SK-N-SH (cell line): ENCODE measurements around the gene CYP4B1. TPM values are rescaled to one million over a fixed set of nuclear protein-coding genes. Genes with fewer than 3 reads are reported as not detected.
"Not testable (repeated sequence)": the region's sequence is repeated elsewhere in the genome, so short reads cannot be mapped to it uniquely, and the experiment has no call there.

Experiments used
- CTCF ChIA-PET: fragments of 300-600, 350-600 bp; formaldehyde crosslinking; extraction: SDS; loops from one replicate; lab custom pipeline; 2021; lab: Yijun Ruan, JAX
- POLR2A ChIA-PET: fragments of 350-600 bp; sonication (Branson Sonifier 250); formaldehyde crosslinking; extraction: SDS; loops from one replicate; lab custom pipeline; 2020; ENCODE audit warnings: antibody characterized with exemption, inconsistent platforms; lab: Yijun Ruan, JAX
- DNase-seq: peaks from one replicate; pipeline ENCODE4 v3.0.0; 2012
- H2AFZ ChIP-seq: fragments of 200-600 bp; sonication (generic); 2 replicates; pipeline ENCODE4 v1.8.1; 2016; ENCODE audit warnings: antibody characterized with exemption, mild to moderate bottlenecking, low read depth
- H3F3A ChIP-seq: fragments of 200-600 bp; sonication (generic); replicated peaks from 2 replicates; pipeline ENCODE3; 2016; ENCODE audit warnings: antibody characterized with exemption, mild to moderate bottlenecking; ENCODE audit not compliant: insufficient read depth
- H3K27ac ChIP-seq, 2 experiments: fragments of 200-500 bp in 1 of 2; fragments of 200-600 bp in 1 of 2; sonication (Bioruptor generic) in 1 of 2; sonication (generic), shearing (Covaris generic) in 1 of 2; 2 replicates each; pipeline versions ENCODE4 v1.5.1 to v1.6.1; 2014 to 2016; ENCODE audit warnings: low read depth in 2 of 2, inconsistent platforms in 1 of 2, low read length in 1 of 2, mild to moderate bottlenecking in 1 of 2, mixed read lengths in 1 of 2
- H3K27me3 ChIP-seq: fragments of 200-600 bp; sonication (generic), shearing (Covaris generic); 2 replicates; pipeline ENCODE4 v1.6.1; 2016; ENCODE audit warnings: mixed run types; ENCODE audit not compliant: insufficient read depth
- H3K36me3 ChIP-seq, 2 experiments: fragments of 200-500 bp in 1 of 2; fragments of 200-600 bp in 1 of 2; sonication (Bioruptor generic) in 1 of 2; sonication (generic) in 1 of 2; replicated peaks in 1 of 2; 2 replicates each; pipeline versions ENCODE3 to v1.5.1; 2014 to 2016; ENCODE audit warnings: low read length in 1 of 2, mild to moderate bottlenecking in 1 of 2; ENCODE audit not compliant: insufficient read depth in 2 of 2, control insufficient read depth in 1 of 2
- H3K4me1 ChIP-seq, 2 experiments: fragments of 200-500 bp in 1 of 2; fragments of 200-600 bp in 1 of 2; sonication (Bioruptor generic) in 1 of 2; sonication (generic), shearing (Covaris generic) in 1 of 2; 2 replicates each; pipeline versions ENCODE4 v1.5.1 to v1.6.1; 2014 to 2016; ENCODE audit warnings: low read depth in 1 of 2, low read length in 1 of 2, mixed run types in 1 of 2; ENCODE audit not compliant: insufficient read depth in 2 of 2, control insufficient read depth in 1 of 2
- H3K4me2 ChIP-seq: fragments of 200-600 bp; sonication (generic), shearing (Covaris generic); 2 replicates; pipeline ENCODE4 v1.6.1; 2017; ENCODE audit warnings: mixed run types
- H3K4me3 ChIP-seq, 2 experiments: fragments of 200-500 bp in 1 of 2; fragments of 200-600 bp in 1 of 2; sonication (Bioruptor generic) in 1 of 2; sonication (generic), shearing (Covaris generic) in 1 of 2; 2 replicates each; pipeline versions ENCODE4 v1.5.1 to v1.8.1; 2014 to 2016; ENCODE audit warnings: low read depth in 2 of 2, inconsistent platforms in 1 of 2, low read length in 1 of 2, mild to moderate bottlenecking in 1 of 2, mixed read lengths in 1 of 2, moderate library complexity in 1 of 2
- H3K79me2 ChIP-seq: fragments of 200-600 bp; sonication (generic); 2 replicates; pipeline ENCODE4 v1.8.1; 2017; ENCODE audit warnings: mild to moderate bottlenecking; ENCODE audit not compliant: insufficient read depth
- H3K9ac ChIP-seq: fragments of 200-600 bp; sonication (generic); 2 replicates; pipeline ENCODE4 v1.6.1; 2017; ENCODE audit warnings: mixed run types
- H3K9me2 ChIP-seq: fragments of 200-600 bp; sonication (generic); 2 replicates; pipeline ENCODE4 v1.6.1; 2017; ENCODE audit warnings: mixed run types
- H3K9me3 ChIP-seq: fragments of 200-600 bp; sonication (generic); 2 replicates; pipeline ENCODE4 v1.6.1; 2017; ENCODE audit warnings: mixed run types, mild to moderate bottlenecking, moderate library complexity
- H4K20me1 ChIP-seq: fragments of 200-600 bp; sonication (generic); 2 replicates; pipeline ENCODE4 v1.6.1; 2017; ENCODE audit warnings: mild to moderate bottlenecking, mixed run types; ENCODE audit not compliant: insufficient read depth
- ELF1 ChIP-seq: IDR thresholded peaks from 2 replicates; pipeline ENCODE4 v1.4.0; 2012
- EZH2phosphoT487 ChIP-seq: fragments of 200-600 bp; sonication (generic); IDR thresholded peaks from 2 replicates; pipeline ENCODE4 v1.6.1; 2017; ENCODE audit warnings: low read depth, mixed run types, mild to moderate bottlenecking, antibody characterized with exemption, moderate library complexity, borderline replicate concordance
- FOSL2 ChIP-seq: IDR thresholded peaks from 2 replicates; pipeline ENCODE4 v1.4.0; 2012; ENCODE audit warnings: low read depth, mild to moderate bottlenecking, moderate library complexity, borderline replicate concordance
- FOXJ3 ChIP-seq: sonication (generic); formaldehyde crosslinking; IDR thresholded peaks from 2 replicates; pipeline ENCODE4 v1.5.1; 2020; ENCODE audit warnings: mild to moderate bottlenecking, missing genetic modification reagents
- FOXM1 ChIP-seq: IDR thresholded peaks from 2 replicates; pipeline ENCODE4 v1.4.0; 2012; ENCODE audit warnings: low read depth, mild to moderate bottlenecking
- IRF3 ChIP-seq: fragments of 150-350 bp; IDR thresholded peaks from 2 replicates; pipeline ENCODE4 v1.6.1; 2016; ENCODE audit warnings: mild to moderate bottlenecking, low read depth, low read length
- MXI1 ChIP-seq: IDR thresholded peaks from 2 replicates; pipeline ENCODE4 v1.6.1; 2012; ENCODE audit warnings: mild to moderate bottlenecking, low read depth, low read length, improper control_type of control experiment
- NFIC ChIP-seq: IDR thresholded peaks from 2 replicates; pipeline ENCODE4 v1.4.0; 2012; ENCODE audit warnings: borderline replicate concordance
- NRF1 ChIP-seq: IDR thresholded peaks from 2 replicates; pipeline ENCODE4 v1.6.1; 2012; ENCODE audit warnings: low read depth, mild to moderate bottlenecking, low read length
- PBX3 ChIP-seq: IDR thresholded peaks from 2 replicates; pipeline ENCODE4; 2012
- RCOR1 ChIP-seq: fragments of 150-350 bp; IDR thresholded peaks from 2 replicates; pipeline ENCODE4 v1.6.1; 2017; ENCODE audit warnings: antibody characterized with exemption, low read length
- REST ChIP-seq: IDR thresholded peaks from 2 replicates; pipeline ENCODE4 v1.6.1; 2012; ENCODE audit warnings: mild to moderate bottlenecking, low read depth, low read length, moderate library complexity
- RXRA ChIP-seq: IDR thresholded peaks from 2 replicates; pipeline ENCODE4 v1.4.0; 2012; ENCODE audit warnings: low read depth, mild to moderate bottlenecking, borderline replicate concordance
- SIN3A ChIP-seq: IDR thresholded peaks from 2 replicates; pipeline ENCODE4 v1.6.1; 2012; ENCODE audit warnings: low read depth, mild to moderate bottlenecking, low read length, moderate library complexity, borderline replicate concordance
- SMC3 ChIP-seq: IDR thresholded peaks from 2 replicates; pipeline ENCODE4 v1.6.1; 2012; ENCODE audit warnings: low read depth, low read length, improper control_type of control experiment
- TAF1 ChIP-seq: IDR thresholded peaks from 2 replicates; pipeline ENCODE4 v1.6.1; 2012; ENCODE audit warnings: low read depth, mild to moderate bottlenecking, low read length, moderate library complexity, borderline replicate concordance
- TEAD4 ChIP-seq: IDR thresholded peaks from 2 replicates; pipeline ENCODE4 v1.4.0; 2012; ENCODE audit warnings: mild to moderate bottlenecking, borderline replicate concordance; ENCODE audit not compliant: insufficient read depth
- USF1 ChIP-seq: IDR thresholded peaks from 2 replicates; pipeline ENCODE4 v1.4.0; 2012; ENCODE audit warnings: low read depth, borderline replicate concordance
- YY1 ChIP-seq: IDR thresholded peaks from 2 replicates; pipeline ENCODE4 v1.4.0; 2012; ENCODE audit warnings: low read depth, mild to moderate bottlenecking
- ZBTB33 ChIP-seq: IDR thresholded peaks from 2 replicates; pipeline ENCODE4 v1.4.0; 2012; ENCODE audit warnings: low read depth, borderline replicate concordance
- WGBS: methylation state at CpG from one replicate; pipeline ENCODE4 v1.1.6; 2017; ENCODE audit warnings: low lambda C conversion rate; 5-methylcytosine and 5-hydroxymethylcytosine counted together
- polyA plus RNA-seq, 3 experiments: library from polyadenylated mRNA; depleted of rRNA; stranded (reverse); fragments of >200 nt; gene quantifications; 2 replicates each; pipeline ENCODE4 v1.2.3, GENCODE V29; 2012

CYP4B1 gene
- polyA plus RNA-seq, 1 of the 3 experiments (the other 2 are of a cell fraction), result not detected

- Histone ChIP-seq H2AFZ (no peak overlapping the region), H4K20me1 (no peaks in the 10 kb centered on the region), H3K9ac (no peak overlapping the region), H3K27me3 (no peaks in the 10 kb centered on the region; the same call in 1 of the 2 replicates), H3K4me3 (no peak overlapping the region), H3K9me3 (no peaks in the 10 kb centered on the region), H3K79me2 (no peaks in the 10 kb centered on the region), H3F3A (no peaks in the 10 kb centered on the region), H3K36me3 (no peaks in the 10 kb centered on the region), H3K4me2 (no peak overlapping the region), H3K27ac (no peak overlapping the region), H3K4me1 (no peaks in the 10 kb centered on the region), H3K9me2 (no peaks in the 10 kb centered on the region)
- POLR2A ChIA-PET, result no interaction called here
- 4% methylated on average over 4 of the region's 10 CpGs for WGBS
- DNase-seq, result no peak
- TF ChIP-seq USF1, result no peak
- TF ChIP-seq NRF1, result no peak
- no peak for TF ChIP-seq FOSL2
- no peak for TF ChIP-seq TAF1
- TF ChIP-seq MXI1, result no peak
- no peak for TF ChIP-seq RCOR1
- TF ChIP-seq EZH2phosphoT487, result no peak
- no peak for TF ChIP-seq IRF3
- no peak for TF ChIP-seq ELF1
- no peak for TF ChIP-seq YY1
- no peak for TF ChIP-seq PBX3
- no peak for TF ChIP-seq FOXM1
- TF ChIP-seq TEAD4, result no peak
- no peak for TF ChIP-seq FOXJ3
- no peak for TF ChIP-seq NFIC
- TF ChIP-seq REST, result no peak
- TF ChIP-seq SIN3A, result no peak
- no peak for TF ChIP-seq RXRA
- TF ChIP-seq SMC3, result no peak
- no peak for TF ChIP-seq ZBTB33
- CTCF ChIA-PET, result no interaction called here
Measured at GRCh38 chr1:46830665-46831322, 31.9 kb downstream of the CYP4B1 start.

GRCh38 chr1:46835469-46835868 lies 36.6 kb downstream of the CYP4B1 start:
- H2AFZ ChIP-seq, H3K4me3 ChIP-seq, DNase-seq, H3K27me3 ChIP-seq, H3K9me3 ChIP-seq, H3K79me2 ChIP-seq, CTCF ChIA-PET, H3F3A ChIP-seq, H3K4me2 ChIP-seq, H3K27ac ChIP-seq, H3K36me3 ChIP-seq, H3K4me1 ChIP-seq, H3K9ac ChIP-seq, H3K9me2 ChIP-seq, H4K20me1 ChIP-seq: not testable (repeated sequence)
- POLR2A ChIA-PET, result interaction anchor here (0.6 kb wide), 1 partner anchor 12 kb away, joined by 3 read pairs; no protein-coding TSS in a partner anchor
- WGBS, result 5% methylated on average over 6 of the region's 6 CpGs
